WTC11 (cell line): Measurements from ENCODE around the gene SNCAIP.

Source experiments
- JUN ChIP-seq: sonication (generic); formaldehyde crosslinking; IDR thresholded peaks from 2 replicates; pipeline ENCODE4 v1.8.0; 2023; ENCODE audit warnings: mild to moderate bottlenecking, missing genetic modification reagents
- MXD4 ChIP-seq: fragments of 250-450 bp; sonication (Bioruptor Pico); IDR thresholded peaks from 2 replicates; pipeline ENCODE4 v1.8.0; 2021; ENCODE audit warnings: mild to moderate bottlenecking, moderate library complexity, borderline replicate concordance
- SP1 ChIP-seq: sonication (generic); formaldehyde crosslinking; conservative IDR thresholded peaks from 2 replicates; pipeline ENCODE4 v1.8.1; 2022; ENCODE audit warnings: missing genetic modification reagents
- ZNF232 ChIP-seq: sonication (generic); formaldehyde crosslinking; IDR thresholded peaks from 2 replicates; pipeline ENCODE4 v1.8.0; 2022; ENCODE audit warnings: mild to moderate bottlenecking, missing genetic modification reagents
- TF ChIP-seq, protein P1 (sequence below): fragments of 200-600 bp; IDR thresholded peaks from 2 replicates; pipeline ENCODE4 v1.8.0; 2022; ENCODE audit warnings: antibody characterized with exemption
- TF ChIP-seq, protein P2 (sequence below): sonication (generic); formaldehyde crosslinking; IDR thresholded peaks from 2 replicates; pipeline ENCODE4 v1.8.0; 2023; ENCODE audit warnings: mild to moderate bottlenecking, missing genetic modification reagents
- TF ChIP-seq, protein P3 (sequence below): sonication (generic); formaldehyde crosslinking; IDR thresholded peaks from 2 replicates; pipeline ENCODE4 v1.8.0; 2022; ENCODE audit warnings: missing genetic modification reagents
- TF ChIP-seq, protein P4 (sequence below): sonication (generic); formaldehyde crosslinking; IDR thresholded peaks from 2 replicates; pipeline ENCODE4 v1.8.0; 2022; ENCODE audit warnings: mild to moderate bottlenecking, missing genetic modification reagents

DNA sequence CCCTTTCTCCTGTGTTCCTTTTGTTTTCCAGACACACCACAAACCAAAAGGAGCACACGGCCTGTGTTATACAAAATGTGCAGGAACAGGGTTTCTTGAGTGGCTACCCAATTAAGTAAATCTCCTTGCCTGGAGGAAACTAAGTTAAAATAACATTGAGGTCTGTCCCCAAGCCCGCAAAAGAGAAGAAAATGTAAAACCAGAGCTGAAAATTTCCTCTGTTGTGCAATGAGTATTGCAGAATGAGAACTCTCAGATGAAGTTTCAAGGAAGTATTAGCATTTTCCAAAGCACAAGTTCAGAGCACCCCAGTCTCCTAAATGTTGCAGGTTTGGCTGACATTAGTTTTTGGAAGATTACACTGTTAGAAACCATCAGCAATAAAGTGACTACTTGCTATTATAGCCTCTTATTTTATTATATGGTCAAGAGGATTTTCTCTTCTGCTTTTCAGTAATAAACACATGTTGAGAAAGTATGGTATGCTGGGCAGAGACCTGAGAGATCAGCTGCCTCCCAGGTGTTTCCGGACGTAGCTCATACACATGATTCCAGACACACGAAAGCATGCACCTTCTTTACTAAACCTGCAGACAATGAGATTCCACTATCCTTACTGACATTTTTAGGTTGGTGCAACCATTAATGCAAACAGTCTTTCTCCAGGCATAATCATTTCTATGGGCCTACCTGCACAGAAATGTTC, 161.3 kb downstream of the SNCAIP start:
- TF ChIP-seq MXD4 (CRISPR knock-in tag) (no peak), ZNF232 (CRISPR knock-in tag) (no peak), SP1 (CRISPR knock-in tag) (no peak), JUN (CRISPR knock-in tag) (no peak)
- TF ChIP-seq, protein P1, sequence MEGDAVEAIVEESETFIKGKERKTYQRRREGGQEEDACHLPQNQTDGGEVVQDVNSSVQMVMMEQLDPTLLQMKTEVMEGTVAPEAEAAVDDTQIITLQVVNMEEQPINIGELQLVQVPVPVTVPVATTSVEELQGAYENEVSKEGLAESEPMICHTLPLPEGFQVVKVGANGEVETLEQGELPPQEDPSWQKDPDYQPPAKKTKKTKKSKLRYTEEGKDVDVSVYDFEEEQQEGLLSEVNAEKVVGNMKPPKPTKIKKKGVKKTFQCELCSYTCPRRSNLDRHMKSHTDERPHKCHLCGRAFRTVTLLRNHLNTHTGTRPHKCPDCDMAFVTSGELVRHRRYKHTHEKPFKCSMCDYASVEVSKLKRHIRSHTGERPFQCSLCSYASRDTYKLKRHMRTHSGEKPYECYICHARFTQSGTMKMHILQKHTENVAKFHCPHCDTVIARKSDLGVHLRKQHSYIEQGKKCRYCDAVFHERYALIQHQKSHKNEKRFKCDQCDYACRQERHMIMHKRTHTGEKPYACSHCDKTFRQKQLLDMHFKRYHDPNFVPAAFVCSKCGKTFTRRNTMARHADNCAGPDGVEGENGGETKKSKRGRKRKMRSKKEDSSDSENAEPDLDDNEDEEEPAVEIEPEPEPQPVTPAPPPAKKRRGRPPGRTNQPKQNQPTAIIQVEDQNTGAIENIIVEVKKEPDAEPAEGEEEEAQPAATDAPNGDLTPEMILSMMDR = no peak
- TF ChIP-seq, protein P2, sequence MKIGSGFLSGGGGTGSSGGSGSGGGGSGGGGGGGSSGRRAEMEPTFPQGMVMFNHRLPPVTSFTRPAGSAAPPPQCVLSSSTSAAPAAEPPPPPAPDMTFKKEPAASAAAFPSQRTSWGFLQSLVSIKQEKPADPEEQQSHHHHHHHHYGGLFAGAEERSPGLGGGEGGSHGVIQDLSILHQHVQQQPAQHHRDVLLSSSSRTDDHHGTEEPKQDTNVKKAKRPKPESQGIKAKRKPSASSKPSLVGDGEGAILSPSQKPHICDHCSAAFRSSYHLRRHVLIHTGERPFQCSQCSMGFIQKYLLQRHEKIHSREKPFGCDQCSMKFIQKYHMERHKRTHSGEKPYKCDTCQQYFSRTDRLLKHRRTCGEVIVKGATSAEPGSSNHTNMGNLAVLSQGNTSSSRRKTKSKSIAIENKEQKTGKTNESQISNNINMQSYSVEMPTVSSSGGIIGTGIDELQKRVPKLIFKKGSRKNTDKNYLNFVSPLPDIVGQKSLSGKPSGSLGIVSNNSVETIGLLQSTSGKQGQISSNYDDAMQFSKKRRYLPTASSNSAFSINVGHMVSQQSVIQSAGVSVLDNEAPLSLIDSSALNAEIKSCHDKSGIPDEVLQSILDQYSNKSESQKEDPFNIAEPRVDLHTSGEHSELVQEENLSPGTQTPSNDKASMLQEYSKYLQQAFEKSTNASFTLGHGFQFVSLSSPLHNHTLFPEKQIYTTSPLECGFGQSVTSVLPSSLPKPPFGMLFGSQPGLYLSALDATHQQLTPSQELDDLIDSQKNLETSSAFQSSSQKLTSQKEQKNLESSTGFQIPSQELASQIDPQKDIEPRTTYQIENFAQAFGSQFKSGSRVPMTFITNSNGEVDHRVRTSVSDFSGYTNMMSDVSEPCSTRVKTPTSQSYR (CRISPR knock-in tag) = no peak
- TF ChIP-seq, protein P3, sequence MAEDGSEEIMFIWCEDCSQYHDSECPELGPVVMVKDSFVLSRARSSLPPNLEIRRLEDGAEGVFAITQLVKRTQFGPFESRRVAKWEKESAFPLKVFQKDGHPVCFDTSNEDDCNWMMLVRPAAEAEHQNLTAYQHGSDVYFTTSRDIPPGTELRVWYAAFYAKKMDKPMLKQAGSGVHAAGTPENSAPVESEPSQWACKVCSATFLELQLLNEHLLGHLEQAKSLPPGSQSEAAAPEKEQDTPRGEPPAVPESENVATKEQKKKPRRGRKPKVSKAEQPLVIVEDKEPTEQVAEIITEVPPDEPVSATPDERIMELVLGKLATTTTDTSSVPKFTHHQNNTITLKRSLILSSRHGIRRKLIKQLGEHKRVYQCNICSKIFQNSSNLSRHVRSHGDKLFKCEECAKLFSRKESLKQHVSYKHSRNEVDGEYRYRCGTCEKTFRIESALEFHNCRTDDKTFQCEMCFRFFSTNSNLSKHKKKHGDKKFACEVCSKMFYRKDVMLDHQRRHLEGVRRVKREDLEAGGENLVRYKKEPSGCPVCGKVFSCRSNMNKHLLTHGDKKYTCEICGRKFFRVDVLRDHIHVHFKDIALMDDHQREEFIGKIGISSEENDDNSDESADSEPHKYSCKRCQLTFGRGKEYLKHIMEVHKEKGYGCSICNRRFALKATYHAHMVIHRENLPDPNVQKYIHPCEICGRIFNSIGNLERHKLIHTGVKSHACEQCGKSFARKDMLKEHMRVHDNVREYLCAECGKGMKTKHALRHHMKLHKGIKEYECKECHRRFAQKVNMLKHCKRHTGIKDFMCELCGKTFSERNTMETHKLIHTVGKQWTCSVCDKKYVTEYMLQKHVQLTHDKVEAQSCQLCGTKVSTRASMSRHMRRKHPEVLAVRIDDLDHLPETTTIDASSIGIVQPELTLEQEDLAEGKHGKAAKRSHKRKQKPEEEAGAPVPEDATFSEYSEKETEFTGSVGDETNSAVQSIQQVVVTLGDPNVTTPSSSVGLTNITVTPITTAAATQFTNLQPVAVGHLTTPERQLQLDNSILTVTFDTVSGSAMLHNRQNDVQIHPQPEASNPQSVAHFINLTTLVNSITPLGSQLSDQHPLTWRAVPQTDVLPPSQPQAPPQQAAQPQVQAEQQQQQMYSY = no peak
- TF ChIP-seq, protein P4, sequence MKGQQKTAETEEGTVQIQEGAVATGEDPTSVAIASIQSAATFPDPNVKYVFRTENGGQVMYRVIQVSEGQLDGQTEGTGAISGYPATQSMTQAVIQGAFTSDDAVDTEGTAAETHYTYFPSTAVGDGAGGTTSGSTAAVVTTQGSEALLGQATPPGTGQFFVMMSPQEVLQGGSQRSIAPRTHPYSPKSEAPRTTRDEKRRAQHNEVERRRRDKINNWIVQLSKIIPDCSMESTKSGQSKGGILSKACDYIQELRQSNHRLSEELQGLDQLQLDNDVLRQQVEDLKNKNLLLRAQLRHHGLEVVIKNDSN (CRISPR knock-in tag) = no peak
